Cardiac muscle cell (in vitro differentiated cells and primary cell): Measurements from ENCODE around the gene AGTR1. TPM values are rescaled to one million over a fixed set of nuclear protein-coding genes. Genes with fewer than 3 reads are reported as not detected.

Experiments
- DNase-seq, 2 donors: peaks; one replicate each; pipeline versions ENCODE4 v3.0.0 to v3.0.0-alpha.2; 2010 to 2017; ENCODE audit warnings: low read depth in 1 of 2, low spot score in 1 of 2
- H3K27ac ChIP-seq: fragments of 200-600 bp; sonication (generic); 2 replicates; pipeline ENCODE4 v1.5.1; 2016
- H3K27me3 ChIP-seq: fragments of 200-600 bp; sonication (generic); 2 replicates; pipeline ENCODE4 v1.6.0; 2016; ENCODE audit warnings: control low read depth
- H3K36me3 ChIP-seq: fragments of 200-600 bp; sonication (generic); 2 replicates; pipeline ENCODE4 v1.5.1; 2016; ENCODE audit warnings: control low read depth
- H3K4me1 ChIP-seq: fragments of 200-600 bp; sonication (generic); 2 replicates; pipeline ENCODE4 v1.8.1; 2017; ENCODE audit warnings: low read depth, mild to moderate bottlenecking, mixed run types
- H3K4me3 ChIP-seq: fragments of 200-600 bp; sonication (generic); 2 replicates; pipeline ENCODE4 v1.5.1; 2016; ENCODE audit warnings: mild to moderate bottlenecking
- H3K9me3 ChIP-seq: fragments of 200-600 bp; sonication (generic); 2 replicates; pipeline ENCODE4 v1.5.1; 2017; ENCODE audit warnings: low read depth, mild to moderate bottlenecking, control low read depth
- CTCF ChIP-seq: IDR thresholded peaks from 2 replicates; pipeline ENCODE4 v1.5.1; 2012; ENCODE audit warnings: low read depth, mild to moderate bottlenecking, low read length
- polyA plus RNA-seq: library from polyadenylated mRNA; unstranded; fragments of >200 nt; fragmentation: Nextera tagmentation; extraction: Ambion mirVana; gene quantifications from 2 replicates; pipeline ENCODE4 v1.2.1, GENCODE V29; 2016
- total RNA-seq: library from RNA; depleted of rRNA; stranded (reverse); fragments of >200 nt; gene quantifications from 2 replicates; pipeline ENCODE4 v1.2.3, GENCODE V29; 2016

Gene AGTR1
- not detected in 2 replicates for total RNA-seq
- not detected in 2 replicates for polyA plus RNA-seq

GRCh38 chr3:148697306-148698189, at the start of gene AGTR1:
Gene AGTR1, plus strand, starts transcription at chr3:148697903. Its CDS starts 43,133 bp downstream, at chr3:148741036.
- H3K4me1 ChIP-seq, result no peaks in the 10 kb centered on the region
- no peak within 1 kb of the TSS for H3K27ac ChIP-seq
- peak; percentile 50 to 67 for DNase-seq
- no peaks in the 10 kb centered on the region for H3K9me3 ChIP-seq
- TF ChIP-seq CTCF, result no peak
- H3K36me3 ChIP-seq, result no peaks in the 10 kb centered on the region
- H3K4me3 ChIP-seq, result peak within 1 kb of the TSS; percentile 38
- peaks cover 62% of the 10 kb centered on the region for H3K27me3 ChIP-seq

- peak in 1 of 2 donors; percentile 68 for DNase-seq
- no peak overlapping the region for H3K27ac ChIP-seq
- H3K27me3 ChIP-seq, result no peaks in the 10 kb centered on the region
- H3K4me3 ChIP-seq, result no peak overlapping the region
- no peaks in the 10 kb centered on the region for H3K36me3 ChIP-seq
- H3K4me1 ChIP-seq, result peaks cover 9% of the 10 kb centered on the region
- no peak for TF ChIP-seq CTCF
- no peaks in the 10 kb centered on the region for H3K9me3 ChIP-seq
These were observed 48.9 kb upstream of the AGTR1 start for GRCh38 chr3:148648685-148649352.

GRCh38 chr3:148651549-148651948, 46.2 kb upstream of the AGTR1 start:
- no peaks in the 10 kb centered on the region for H3K36me3 ChIP-seq
- H3K27me3 ChIP-seq, result no peaks in the 10 kb centered on the region
- H3K4me3 ChIP-seq, result no peak overlapping the region
- H3K27ac ChIP-seq, result no peak overlapping the region
- TF ChIP-seq CTCF, result no peak
- no peaks in the 10 kb centered on the region for H3K9me3 ChIP-seq
- peaks cover 9% of the 10 kb centered on the region for H3K4me1 ChIP-seq
- no peak for DNase-seq

- Histone ChIP-seq H3K9me3 (no peaks in the 10 kb centered on the region), H3K27me3 (no peaks in the 10 kb centered on the region), H3K4me3 (no peak overlapping the region), H3K4me1 (peaks cover 9% of the 10 kb centered on the region), H3K27ac (no peak overlapping the region), H3K36me3 (no peaks in the 10 kb centered on the region)
- no peak for TF ChIP-seq CTCF
- DNase-seq, result no peak
These were observed 43.3 kb upstream of the AGTR1 start for GRCh38 chr3:148654433-148654832.

- H3K9me3 ChIP-seq, result no peaks in the 10 kb centered on the region
- no peaks in the 10 kb centered on the region for H3K36me3 ChIP-seq
- no peaks in the 10 kb centered on the region for H3K27me3 ChIP-seq
- H3K27ac ChIP-seq, result no peak overlapping the region
- no peaks in the 10 kb centered on the region for H3K4me1 ChIP-seq
- no peak overlapping the region for H3K4me3 ChIP-seq
- no peak for TF ChIP-seq CTCF
- DNase-seq, result no peak
These were observed 40.2 kb upstream of the AGTR1 start for GRCh38 chr3:148657470-148657869.
